ENCODE results near the gene OR2M2. TPM values are rescaled to one million over a fixed set of nuclear protein-coding genes. Genes with fewer than 3 reads are reported as not detected.
A peak's percentile ranks its signal among the peaks of the same experiment; 100 is the strongest.

Gene OR2M2
- total and polyA plus RNA-seq, 2 of the 4 experiments (the other 2 are of a cell fraction): not detected

GRCh38 chr1:248215880-248216279 is 41.3 kb downstream of the OR2M2 start:
- Histone ChIP-seq H3K23ac (ENCODE audit: low read depth, low read length) (no peak overlapping the region), H3K4ac (ENCODE audit: low read depth, low read length) (no peak overlapping the region), H4K20me1 (ENCODE audit: insufficient read depth, low read length) (no peaks in the 10 kb centered on the region), H2BK120ac (ENCODE audit: low read depth, low read length) (no peak overlapping the region), H3K14ac (replicated peaks; ENCODE audit: low read depth, low read length) (no peak overlapping the region), H4K91ac (ENCODE audit: insufficient read depth, low read depth, low read length) (no peak overlapping the region), H3K79me1 (ENCODE audit: low read depth in 1 of 2, low read length in 2 of 2) (no peaks in the 10 kb centered on the region), H4K5ac (ENCODE audit: low read depth, low read length) (no peak overlapping the region), H2BK5ac (ENCODE audit: low read depth, low read length, poor library complexity, severe bottlenecking) (no peak overlapping the region), H2AK5ac (ENCODE audit: low read depth, low read length) (no peak overlapping the region), H2AFZ (replicated peaks; ENCODE audit: low read length, poor library complexity) (no peak overlapping the region), H3K9me1 (ENCODE audit: insufficient read depth, low read length) (no peaks in the 10 kb centered on the region), H3K9ac (ENCODE audit: low read depth, low read length) (no peak overlapping the region), H3K9me3 (ENCODE audit: control insufficient read depth, insufficient read depth, low read length) (peaks cover 5% of the 10 kb centered on the region; the same call in 1 of the 2 replicates), H3K56ac (ENCODE audit: extremely low read depth, insufficient read depth, low read length) (no peak overlapping the region), H3K18ac (ENCODE audit: low read depth, low read length) (no peak overlapping the region), H3K4me3 (ENCODE audit: insufficient read depth, low read depth, low read length) (no peak overlapping the region), H3K4me1 (ENCODE audit: control insufficient read depth, insufficient read depth, low read length) (no peaks in the 10 kb centered on the region), H3K27ac (ENCODE audit: insufficient read depth, low read length) (no peak overlapping the region), H2AK9ac (replicated peaks; ENCODE audit: low read depth, low read length, poor library complexity) (no peak overlapping the region), H2BK20ac (ENCODE audit: low read depth, low read length) (no peak overlapping the region), H4K8ac (ENCODE audit: low read depth in 2 of 2, low read length in 2 of 2) (no peak overlapping the region), H3K27me3 (ENCODE audit: control insufficient read depth, insufficient read depth, low read length) (no peaks in the 10 kb centered on the region), H3K36me3 (ENCODE audit: control insufficient read depth, insufficient read depth, low read length) (no peaks in the 10 kb centered on the region), H2BK15ac (ENCODE audit: low read depth, low read length) (no peak overlapping the region), H3K4me2 (ENCODE audit: low read depth, low read length) (no peak overlapping the region)
- DNase-seq: no peak
- TF ChIP-seq USF2 (IDR thresholded peaks at IDR 0.05; ENCODE audit: low read depth, low read length) (no peak), MXI1 (IDR thresholded peaks at IDR 0.05; ENCODE audit: borderline replicate concordance, low read depth, low read length) (no peak), MAZ (IDR thresholded peaks at IDR 0.05; ENCODE audit: borderline replicate concordance, low read depth, low read length) (no peak), RAD21 (IDR thresholded peaks at IDR 0.05; ENCODE audit: low read length) (no peak), FOS (IDR thresholded peaks at IDR 0.05; ENCODE audit: low read depth, low read length) (no peak), MAFK (IDR thresholded peaks at IDR 0.05; ENCODE audit: low read depth, low read length) (peak; percentile 89), CEBPB (IDR thresholded peaks at IDR 0.05; ENCODE audit: low read depth, low read length) (no peak)
- intact Hi-C loops (cut with micrococcal nuclease): no loop called here
- in situ Hi-C loops (cut with MboI; ENCODE audit: low sequenced_read_pairs): no loop called here
- CTCF ChIA-PET: no interaction called here
- no TSS peak for BruUV-seq (replicated peaks)
- WGBS, 2 experiments (ENCODE audit: extremely low coverage in 2 of 2, insufficient read length in 1 of 2): no CpG with 5 or more reads among the region's 1 CpG
- POLR2A ChIA-PET (ENCODE audit: unreplicated experiment): no interaction called here
- dilution Hi-C loops (cut with HindIII; ENCODE audit: low sequenced_read_pairs, unreplicated experiment): no loop called here
- no peak for ATAC-seq (ENCODE audit: low read depth)
